Stimulated activated naive CD8-positive, alpha-beta T cell treated with anti-CD3 and anti-CD28 coated beads, Interleukin-15, Interleukin-2, amounts not matched to agents 100 ng/mL and 50 ng/mL, for 24 hours (primary cell): Measurements from ENCODE around the gene DLX3.

ENCODE experiments used
- H3K27ac Mint-ChIP-seq: one replicate; pipeline ENCODE4 v1.8.0; 2021; ENCODE audit warnings: mild to moderate bottlenecking, mixed read lengths
- H3K27me3 Mint-ChIP-seq: one replicate; pipeline ENCODE4 v1.8.0; 2021; ENCODE audit warnings: mixed read lengths
- H3K36me3 Mint-ChIP-seq: one replicate; pipeline ENCODE4 v1.8.0; 2021; ENCODE audit warnings: low read depth, mixed read lengths
- H3K4me1 Mint-ChIP-seq: one replicate; pipeline ENCODE4 v1.8.0; 2021; ENCODE audit warnings: low read depth, mixed read lengths
- H3K4me3 Mint-ChIP-seq: one replicate; pipeline ENCODE4 v1.8.0; 2021; ENCODE audit warnings: mild to moderate bottlenecking, mixed read lengths
- H3K9me3 Mint-ChIP-seq: one replicate; pipeline ENCODE4 v1.8.0; 2021; ENCODE audit warnings: mixed read lengths

The DLX3 gene

GRCh38 chr17:49976163-49976827, 18.7 kb downstream of the DLX3 start:
- no peak overlapping the region for H3K27ac Mint-ChIP-seq
- peaks cover 57% of the 10 kb centered on the region for H3K27me3 Mint-ChIP-seq
- peaks cover 6% of the 10 kb centered on the region for H3K4me1 Mint-ChIP-seq
- no peaks in the 10 kb centered on the region for H3K36me3 Mint-ChIP-seq
- no peak overlapping the region for H3K4me3 Mint-ChIP-seq
- H3K9me3 Mint-ChIP-seq: no peaks in the 10 kb centered on the region

- no peak overlapping the region for H3K27ac Mint-ChIP-seq
- no peak overlapping the region for H3K4me3 Mint-ChIP-seq
- H3K4me1 Mint-ChIP-seq: peaks cover 12% of the 10 kb centered on the region
- H3K9me3 Mint-ChIP-seq: no peaks in the 10 kb centered on the region
- H3K27me3 Mint-ChIP-seq: peaks cover 61% of the 10 kb centered on the region
- H3K36me3 Mint-ChIP-seq: no peaks in the 10 kb centered on the region
These were observed 19.5 kb downstream of the DLX3 start for GRCh38 chr17:49975531-49975930.

- no peak overlapping the region for H3K4me3 Mint-ChIP-seq
- peaks cover 28% of the 10 kb centered on the region for H3K4me1 Mint-ChIP-seq
- no peaks in the 10 kb centered on the region for H3K36me3 Mint-ChIP-seq
- H3K27ac Mint-ChIP-seq: no peak overlapping the region
- H3K27me3 Mint-ChIP-seq: peaks cover 67% of the 10 kb centered on the region
- H3K9me3 Mint-ChIP-seq: no peaks in the 10 kb centered on the region
These were observed 21.8 kb downstream of the DLX3 start for GRCh38 chr17:49973271-49973615.

GRCh38 chr17:49972486-49973270, 22.3 kb downstream of the DLX3 start:
- no peak overlapping the region for H3K27ac Mint-ChIP-seq

GRCh38 chr17:49971848-49972485, 23.1 kb downstream of the DLX3 start:
- peaks cover 36% of the 10 kb centered on the region for H3K4me1 Mint-ChIP-seq
- H3K27ac Mint-ChIP-seq: no peak overlapping the region
- H3K4me3 Mint-ChIP-seq: no peak overlapping the region
- H3K36me3 Mint-ChIP-seq: no peaks in the 10 kb centered on the region
- no peaks in the 10 kb centered on the region for H3K9me3 Mint-ChIP-seq
- H3K27me3 Mint-ChIP-seq: peaks cover 70% of the 10 kb centered on the region

More at GRCh38 chr17:49972486-49973270, 22.3 kb downstream of the DLX3 start:
- Mint-ChIP-seq H3K4me1 (peaks cover 34% of the 10 kb centered on the region), H3K36me3 (no peaks in the 10 kb centered on the region), H3K9me3 (no peaks in the 10 kb centered on the region), H3K27me3 (peaks cover 65% of the 10 kb centered on the region), H3K4me3 (no peak overlapping the region)

DNA sequence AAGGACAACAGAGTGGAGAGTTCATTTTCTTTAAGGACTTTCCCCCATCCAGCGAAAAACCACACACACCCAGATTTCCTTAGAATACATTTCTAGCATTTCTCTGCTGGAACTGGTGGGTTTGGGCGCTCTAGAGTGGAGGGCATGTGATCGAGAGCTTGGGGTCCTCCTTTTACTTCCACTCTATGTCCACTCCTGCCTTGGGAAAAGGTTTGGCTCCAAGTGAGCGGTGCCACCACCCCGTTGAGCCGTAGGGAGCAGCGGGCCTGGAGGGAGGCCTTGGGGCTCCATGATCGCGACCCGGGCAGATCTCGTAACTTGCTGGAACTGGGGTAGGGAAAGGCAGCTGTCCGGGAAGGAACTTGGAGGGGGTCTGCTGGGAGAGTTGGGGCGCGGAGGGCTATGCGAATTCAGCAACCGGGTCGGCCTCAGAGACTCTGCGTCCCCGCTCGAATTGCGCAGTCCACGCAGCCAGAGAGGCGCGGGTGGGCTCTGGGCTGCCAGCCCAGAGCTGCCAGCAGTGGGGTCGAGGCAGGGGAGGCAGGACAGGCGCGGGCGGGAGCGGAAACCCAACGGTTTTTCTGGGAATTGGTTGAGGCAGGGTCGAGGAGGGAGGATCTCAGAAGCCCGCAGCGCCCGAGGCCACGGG, 23.7 kb downstream of the DLX3 start:
- H3K27me3 Mint-ChIP-seq: peaks cover 76% of the 10 kb centered on the region

GRCh38 chr17:49970498-49970897, 24.5 kb downstream of the DLX3 start:
- Mint-ChIP-seq H3K9me3 (no peaks in the 10 kb centered on the region), H3K4me3 (no peak overlapping the region), H3K27me3 (peaks cover 79% of the 10 kb centered on the region), H3K27ac (no peak overlapping the region), H3K4me1 (peaks cover 42% of the 10 kb centered on the region), H3K36me3 (no peaks in the 10 kb centered on the region)

More for the DNA sequence above, 23.7 kb downstream of the DLX3 start:
- H3K4me1 Mint-ChIP-seq: peaks cover 36% of the 10 kb centered on the region
- no peak overlapping the region for H3K4me3 Mint-ChIP-seq
- no peak overlapping the region for H3K27ac Mint-ChIP-seq
- no peaks in the 10 kb centered on the region for H3K36me3 Mint-ChIP-seq
- no peaks in the 10 kb centered on the region for H3K9me3 Mint-ChIP-seq

GRCh38 chr17:49969795-49970389, 25.1 kb downstream of the DLX3 start:
- H3K27me3 Mint-ChIP-seq: peaks cover 83% of the 10 kb centered on the region
- H3K4me3 Mint-ChIP-seq: peak overlapping the region; percentile 88
- peaks cover 46% of the 10 kb centered on the region for H3K4me1 Mint-ChIP-seq
- H3K27ac Mint-ChIP-seq: no peak overlapping the region
- H3K36me3 Mint-ChIP-seq: no peaks in the 10 kb centered on the region
- H3K9me3 Mint-ChIP-seq: no peaks in the 10 kb centered on the region

DNA sequence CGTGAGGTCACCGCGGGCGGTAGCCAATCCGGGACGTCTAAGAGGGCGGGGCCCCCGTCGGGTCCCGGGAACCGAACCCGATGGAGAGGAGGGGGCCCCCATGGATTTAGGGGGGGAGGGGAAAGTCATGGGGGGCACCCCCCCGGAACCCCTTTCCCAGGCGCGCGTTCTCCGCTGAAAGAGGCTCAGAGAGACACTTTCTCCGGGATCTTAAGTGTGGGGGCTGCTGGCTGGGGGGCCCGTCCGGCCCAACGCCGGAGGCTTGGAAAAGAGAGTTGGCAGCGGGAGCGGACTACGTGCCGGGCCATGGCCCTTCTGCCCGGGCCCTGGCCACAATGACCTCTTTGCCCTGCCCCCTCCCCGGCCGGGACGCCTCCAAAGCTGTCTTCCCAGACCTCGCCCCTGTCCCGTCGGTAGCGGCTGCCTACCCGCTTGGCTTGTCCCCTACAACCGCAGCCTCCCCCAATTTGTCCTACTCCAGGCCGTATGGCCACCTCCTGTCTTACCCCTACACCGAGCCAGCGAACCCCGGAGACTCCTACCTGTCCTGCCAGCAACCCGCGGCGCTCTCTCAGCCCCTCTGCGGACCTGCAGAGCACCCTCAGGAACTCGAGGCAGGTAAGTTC, 25.8 kb downstream of the DLX3 start, which contains the start of gene DLX4:
DLX4 (plus strand) TSS at position 57 of the 626 bp plus-strand sequence; CDS start at position 336, 279 bp downstream.
- Mint-ChIP-seq H3K27ac (peak within 1 kb of the TSS; percentile 81), H3K27me3 (peaks cover 83% of the 10 kb centered on the region), H3K4me3 (peak within 1 kb of the TSS; percentile 88), H3K4me1 (peaks cover 53% of the 10 kb centered on the region), H3K9me3 (no peaks in the 10 kb centered on the region), H3K36me3 (no peaks in the 10 kb centered on the region)

GRCh38 chr17:49968405-49969133, 26.5 kb downstream of the DLX3 start:
- Mint-ChIP-seq H3K27ac (peak overlapping the region; percentile 81), H3K36me3 (no peaks in the 10 kb centered on the region), H3K4me1 (peaks cover 60% of the 10 kb centered on the region)

DNA sequence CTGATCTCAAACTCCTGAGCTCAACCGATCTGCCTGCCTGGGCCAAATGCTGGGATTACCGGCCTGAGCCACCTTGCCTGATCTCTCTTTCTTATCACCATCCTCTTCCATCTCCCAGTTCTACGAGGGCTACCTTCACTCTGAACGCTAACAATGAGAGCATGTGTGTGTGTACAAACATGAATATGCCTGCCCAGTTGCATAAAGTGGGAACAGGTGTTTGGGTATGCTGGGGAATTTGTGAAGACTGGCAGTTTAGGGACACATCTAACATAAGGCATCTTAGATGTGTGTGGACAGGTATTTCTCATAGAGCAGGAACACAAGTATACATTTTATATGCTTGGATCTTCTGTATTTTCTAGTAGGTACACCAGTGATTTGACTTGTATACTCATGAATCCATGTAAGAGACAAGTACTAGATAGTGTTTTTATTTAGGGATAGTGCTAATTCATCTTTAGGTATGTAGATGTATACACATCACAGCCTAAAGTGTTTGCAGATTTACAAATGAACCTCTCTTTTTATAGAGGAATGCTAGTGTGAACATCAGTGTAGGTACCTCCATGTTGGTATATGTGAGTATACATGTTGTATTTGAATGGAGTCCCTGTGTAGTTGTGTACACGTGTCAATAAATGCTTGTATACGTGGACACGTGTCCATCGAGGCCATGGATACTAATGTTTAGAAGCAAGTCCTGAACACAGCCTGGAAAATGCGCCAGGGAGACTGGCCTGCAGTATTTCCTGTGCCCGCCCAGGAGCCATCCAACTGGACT, 27.2 kb downstream of the DLX3 start:
- Mint-ChIP-seq H3K9me3 (no peaks in the 10 kb centered on the region), H3K4me3 (peak overlapping the region; percentile 62), H3K4me1 (peaks cover 64% of the 10 kb centered on the region), H3K36me3 (no peaks in the 10 kb centered on the region), H3K27ac (no peak overlapping the region), H3K27me3 (peaks cover 83% of the 10 kb centered on the region)

More at GRCh38 chr17:49968405-49969133, 26.5 kb downstream of the DLX3 start:
- H3K4me3 Mint-ChIP-seq: peak overlapping the region; percentile 88
- no peaks in the 10 kb centered on the region for H3K9me3 Mint-ChIP-seq
- peaks cover 83% of the 10 kb centered on the region for H3K27me3 Mint-ChIP-seq

DNA sequence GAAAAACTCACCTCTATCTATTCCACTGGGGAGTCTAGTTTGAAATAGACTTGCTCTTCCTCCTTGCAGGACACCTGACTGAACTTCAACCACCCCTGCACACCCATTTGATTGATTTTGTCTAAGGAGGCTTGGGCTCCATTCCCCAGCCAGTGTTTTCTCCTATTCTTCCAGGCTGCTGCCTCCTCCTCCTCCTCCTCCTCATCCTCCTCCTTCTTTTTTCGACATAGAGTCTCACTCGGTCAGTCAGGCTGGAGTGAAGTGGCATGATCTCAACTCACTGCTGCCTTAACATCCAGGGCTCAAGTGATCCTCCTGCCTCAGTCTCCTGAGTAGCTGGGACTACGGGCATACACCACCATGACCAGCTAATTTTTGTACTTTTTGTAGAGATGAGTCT, 27.8 kb downstream of the DLX3 start:
- Mint-ChIP-seq H3K4me1 (peaks cover 64% of the 10 kb centered on the region), H3K36me3 (no peaks in the 10 kb centered on the region)

DNA sequence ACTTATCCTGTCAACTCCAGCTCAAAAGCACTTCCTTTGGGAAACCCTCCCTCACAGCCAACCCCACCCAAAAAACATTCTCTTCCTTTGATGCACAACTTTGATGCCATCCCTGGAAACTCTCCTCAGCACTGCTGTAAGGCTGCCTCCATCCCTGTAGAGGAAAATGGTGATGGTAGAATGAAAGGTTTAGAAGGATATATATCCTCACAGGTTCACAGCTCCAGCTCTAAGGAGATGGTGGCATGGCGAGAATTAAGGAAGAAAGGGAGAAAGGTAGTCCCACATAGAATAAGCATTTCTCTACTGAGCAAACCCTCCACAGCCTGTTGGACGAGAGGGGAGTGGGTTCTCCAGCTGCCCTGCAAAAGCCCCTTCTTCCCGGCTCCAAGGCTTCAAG, 28.3 kb downstream of the DLX3 start:
- Mint-ChIP-seq H3K27ac (no peak overlapping the region), H3K27me3 (peaks cover 85% of the 10 kb centered on the region), H3K4me3 (no peak overlapping the region), H3K4me1 (peaks cover 62% of the 10 kb centered on the region), H3K9me3 (no peaks in the 10 kb centered on the region), H3K36me3 (no peaks in the 10 kb centered on the region)

More for the DNA sequence above, 27.8 kb downstream of the DLX3 start:
- Mint-ChIP-seq H3K27ac (no peak overlapping the region), H3K9me3 (no peaks in the 10 kb centered on the region), H3K4me3 (no peak overlapping the region), H3K27me3 (peaks cover 84% of the 10 kb centered on the region)
